ENCODE data around the gene MLLT6. TPM values are rescaled to one million over a fixed set of nuclear protein-coding genes. Genes with fewer than 3 reads are reported as not detected.

Gene MLLT6
- total and polyA plus RNA-seq, 2 of the 13 experiments (the other 11 are each of a cell fraction or from before 2014, with no cell fraction given), result 50.7 to 69.5 TPM

- no peak for TF ChIP-seq ZBTB3 (CRISPR knock-in tag; IDR thresholded peaks at IDR 0.05; ENCODE audit: borderline replicate concordance, low read depth)
- no peak for TF ChIP-seq TMF1 (CRISPR knock-in tag; IDR thresholded peaks at IDR 0.05; ENCODE audit: low read depth)
- no peak for TF ChIP-seq DMAP1 (CRISPR knock-in tag; IDR thresholded peaks at IDR 0.05)
- TF ChIP-seq MEIS1 (CRISPR knock-in tag; IDR thresholded peaks at IDR 0.05; ENCODE audit: borderline replicate concordance), result no peak
- TF ChIP-seq FOXO4 (CRISPR knock-in tag; conservative IDR thresholded peaks at IDR 0.05), result no peak
- TF ChIP-seq ZNF598 (CRISPR knock-in tag; IDR thresholded peaks at IDR 0.05; ENCODE audit: borderline replicate concordance), result no peak
- no peak for TF ChIP-seq ARID2 (CRISPR knock-in tag; IDR thresholded peaks at IDR 0.05; ENCODE audit: borderline replicate concordance)
- no peak for TF ChIP-seq NFYB (CRISPR knock-in tag; IDR thresholded peaks at IDR 0.05)
- TF ChIP-seq E2F2 (CRISPR knock-in tag; IDR thresholded peaks at IDR 0.05; ENCODE audit: borderline replicate concordance), result no peak
- TF ChIP-seq ZBTB42 (CRISPR knock-in tag; IDR thresholded peaks at IDR 0.05), result no peak
- TF ChIP-seq KLF13 (CRISPR knock-in tag; IDR thresholded peaks at IDR 0.05), result no peak
- TF ChIP-seq NBN (conservative IDR thresholded peaks at IDR 0.05), result no peak
- peak; percentile 78 for TF ChIP-seq ZNF205 (CRISPR knock-in tag; IDR thresholded peaks at IDR 0.05)
- TF ChIP-seq ZNF781 (CRISPR knock-in tag; IDR thresholded peaks at IDR 0.05; ENCODE audit: borderline replicate concordance, not compliant biosample characterization), result no peak
- TF ChIP-seq ZBTB10 (CRISPR knock-in tag; IDR thresholded peaks at IDR 0.05; ENCODE audit: borderline replicate concordance), result peak; percentile 28; the same call in 1 of the 2 replicates
- no peak for TF ChIP-seq PAXIP1 (CRISPR knock-in tag; conservative IDR thresholded peaks at IDR 0.05)
- no peak for TF ChIP-seq DBP (CRISPR knock-in tag; IDR thresholded peaks at IDR 0.05; ENCODE audit: not compliant biosample characterization)
- TF ChIP-seq KDM6A (CRISPR knock-in tag; IDR thresholded peaks at IDR 0.05; ENCODE audit: low read depth), result no peak
Measured at GRCh38 chr17:38729886-38730525, 24.9 kb downstream of the MLLT6 start, which contains the start of gene CISD3 (continued).

Data from HepG2 (cell line).